Omental fat pad (tissue), 4 donors: ENCODE measurements around the gene VWDE. TPM values are rescaled to one million over a fixed set of nuclear protein-coding genes. Genes with fewer than 3 reads are reported as not detected.
A peak's percentile ranks its signal among the peaks of the same experiment; 100 is the strongest.
"Not testable (repeated sequence)": the region's sequence is repeated elsewhere in the genome, so short reads cannot be mapped to it uniquely, and the experiment has no call there.

Source experiments
- ATAC-seq: fragments of 150-250 bp; one replicate; pipeline ENCODE4 v1.9.1; 2016; ENCODE audit warnings: mild to moderate bottlenecking, moderate library complexity; ENCODE audit not compliant: low FRiP score
- DNase-seq: peaks from one replicate; pipeline ENCODE4 v3.0.0-alpha.2; 2019; ENCODE audit warnings: low spot score
- CTCF ChIP-seq, 3 donors: fragments of 450-650 bp; IDR thresholded peaks; one replicate each; pipeline ENCODE4 v1.5.1; 2016 to 2017; ENCODE audit warnings: antibody characterized with exemption in 3 of 3, mild to moderate bottlenecking in 3 of 3, moderate library complexity in 2 of 3
- total RNA-seq, 4 donors: library from RNA; depleted of rRNA; stranded (reverse); fragments of >200 nt; gene quantifications; one replicate each; pipeline ENCODE4 v1.1.0, GENCODE V29; 2016

Gene VWDE
- under 1 TPM in 3 of 4 donors, not detected in 1; 0.12 to 0.25 (median 0.16) TPM for total RNA-seq

- no peak for DNase-seq
- TF ChIP-seq CTCF (IDR thresholded peaks at IDR 0.05) = no peak
- peak; percentile 28 for ATAC-seq
These were observed at the start of gene VWDE for GRCh38 chr7:12403287-12404181. Gene VWDE (minus strand): TSS chr7:12403865. CDS start chr7:12403716, 149 bp downstream.

- DNase-seq, ATAC-seq: not testable (repeated sequence)
These were observed 49.5 kb upstream of the VWDE start for GRCh38 chr7:12453136-12453535.

- no peak for DNase-seq
- ATAC-seq = no peak
These were observed 47.0 kb upstream of the VWDE start for GRCh38 chr7:12450615-12451014.

GRCh38 chr7:12444785-12445184 lies 41.1 kb upstream of the VWDE start:
- no peak for DNase-seq
- ATAC-seq = no peak
- TF ChIP-seq CTCF (IDR thresholded peaks at IDR 0.05) = no peak

More at GRCh38 chr7:12450615-12451014, 47.0 kb upstream of the VWDE start:
- no peak for TF ChIP-seq CTCF (IDR thresholded peaks at IDR 0.05)

- no peak for DNase-seq
- TF ChIP-seq CTCF (IDR thresholded peaks at IDR 0.05) = no peak
- ATAC-seq = no peak
These were observed 36.6 kb upstream of the VWDE start for GRCh38 chr7:12440229-12440628.

GRCh38 chr7:12436896-12437535 lies 33.4 kb upstream of the VWDE start:
- no peak for TF ChIP-seq CTCF (IDR thresholded peaks at IDR 0.05)
- DNase-seq (no peak), ATAC-seq (no peak)

GRCh38 chr7:12436126-12436525 lies 32.5 kb upstream of the VWDE start:
- DNase-seq = no peak
- ATAC-seq = no peak
- no peak for TF ChIP-seq CTCF (IDR thresholded peaks at IDR 0.05)
